NOMO-1 treated with DMSO at 0.1 percent for 48 hours (cell line): Measurements from ENCODE around the gene OR1E1.
"Not testable (repeated sequence)": the region's sequence is repeated elsewhere in the genome, so short reads cannot be mapped to it uniquely, and the experiment has no call there.

Experiments used
- DNase-seq: peaks from one replicate; lab custom pipeline; 2025; ENCODE audit not compliant: unreplicated experiment; lab: John Stamatoyannopoulos, UW

Gene OR1E1

GRCh38 chr17:3398310-3398709 lies at the start of gene OR1E1:
Gene OR1E1, minus strand, starts transcription at chr17:3398410. Its CDS starts 0 bp downstream, at chr17:3398410.
- DNase-seq, result no peak

GRCh38 chr17:3447625-3448024 lies 49.4 kb upstream of the OR1E1 start:
- DNase-seq, result peak; percentile 43

- DNase-seq, result no peak
Measured at GRCh38 chr17:3440451-3440850, 42.2 kb upstream of the OR1E1 start.

GRCh38 chr17:3438368-3438767 lies 40.2 kb upstream of the OR1E1 start:
- no peak for DNase-seq

- DNase-seq, result no peak
Measured at GRCh38 chr17:3433741-3434140, 35.5 kb upstream of the OR1E1 start, which contains the start of gene OR1E2. Gene OR1E2, minus strand, starts transcription at chr17:3433841. Its CDS starts 0 bp downstream, at chr17:3433841.

DNA sequence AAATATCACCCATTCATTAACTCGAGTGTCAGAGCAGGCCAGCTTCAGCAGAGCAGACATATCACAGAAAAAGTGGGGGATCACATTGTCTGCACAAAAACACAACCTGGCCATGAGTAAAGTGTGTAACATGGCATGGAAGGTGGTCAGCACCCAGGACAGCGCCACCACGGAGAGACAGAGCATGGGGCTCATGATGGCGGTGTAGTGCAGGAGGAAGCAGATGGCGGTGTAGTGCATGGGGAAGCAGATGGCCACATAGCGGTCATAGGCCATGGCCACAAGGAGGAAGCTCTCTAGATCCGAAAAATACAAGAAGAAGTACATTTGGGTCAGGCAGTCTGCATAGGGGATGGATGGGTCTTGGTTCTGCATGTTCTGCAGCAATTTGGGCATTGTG lies 35.0 kb upstream of the OR1E1 start:
- peak; percentile 68 for DNase-seq

GRCh38 chr17:3418222-3418621 lies 20.0 kb upstream of the OR1E1 start:
- no peak for DNase-seq

DNA sequence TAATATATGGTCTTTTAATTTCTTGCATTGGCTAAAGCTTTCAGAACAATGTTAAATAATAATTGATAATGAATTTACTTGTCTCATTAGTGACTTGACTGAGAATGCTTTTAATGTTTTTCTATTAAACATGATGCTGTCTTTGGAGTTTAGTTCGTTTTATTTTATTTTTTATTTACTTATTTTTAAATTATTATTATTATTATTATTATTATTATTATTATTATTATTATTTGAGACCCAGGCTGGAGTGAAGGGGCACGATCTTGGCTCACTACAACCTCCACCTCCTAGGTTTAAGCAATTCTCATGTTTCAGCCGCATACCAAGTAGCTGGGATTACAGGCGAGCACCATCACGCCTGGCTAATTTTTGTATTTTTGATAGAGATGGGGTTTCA lies 17.4 kb upstream of the OR1E1 start:
- DNase-seq, result no peak

GRCh38 chr17:3412216-3412615 lies 14.0 kb upstream of the OR1E1 start:
- DNase-seq, result not testable (repeated sequence)

- no peak for DNase-seq
Measured at GRCh38 chr17:3411070-3411469, 12.9 kb upstream of the OR1E1 start, which contains the start of gene OR3A3. Gene OR3A3, plus strand, starts transcription at chr17:3411370.

GRCh38 chr17:3403856-3404255 lies 5.6 kb upstream of the OR1E1 start:
- DNase-seq, result not testable (repeated sequence)

DNA sequence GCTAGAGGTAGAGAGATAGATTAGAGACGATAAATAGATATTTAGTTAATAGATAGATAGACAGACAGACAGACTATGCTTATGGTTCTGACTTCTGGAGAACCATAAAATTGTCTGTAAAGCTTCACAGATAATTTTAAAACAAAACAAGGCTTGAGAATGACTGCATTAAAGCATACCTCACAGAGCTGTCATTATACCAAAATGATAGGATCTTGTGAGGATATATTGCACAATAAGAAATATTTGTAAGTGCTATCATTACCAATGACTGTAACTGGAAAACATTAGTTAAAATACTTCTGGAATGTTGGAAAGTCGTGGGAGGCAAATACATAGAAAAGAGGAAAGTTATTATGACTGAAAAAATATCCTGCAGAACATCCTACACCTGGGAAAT lies 3.6 kb upstream of the OR1E1 start:
- no peak for DNase-seq

- no peak for DNase-seq
Measured at GRCh38 chr17:3400055-3400454, 1.8 kb upstream of the OR1E1 start.

- not testable (repeated sequence) for DNase-seq
Measured at GRCh38 chr17:3397801-3398200, 409 bp downstream of the OR1E1 start.

- DNase-seq, result no peak
Measured at GRCh38 chr17:3389791-3390190, 8.4 kb downstream of the OR1E1 start.

DNA sequence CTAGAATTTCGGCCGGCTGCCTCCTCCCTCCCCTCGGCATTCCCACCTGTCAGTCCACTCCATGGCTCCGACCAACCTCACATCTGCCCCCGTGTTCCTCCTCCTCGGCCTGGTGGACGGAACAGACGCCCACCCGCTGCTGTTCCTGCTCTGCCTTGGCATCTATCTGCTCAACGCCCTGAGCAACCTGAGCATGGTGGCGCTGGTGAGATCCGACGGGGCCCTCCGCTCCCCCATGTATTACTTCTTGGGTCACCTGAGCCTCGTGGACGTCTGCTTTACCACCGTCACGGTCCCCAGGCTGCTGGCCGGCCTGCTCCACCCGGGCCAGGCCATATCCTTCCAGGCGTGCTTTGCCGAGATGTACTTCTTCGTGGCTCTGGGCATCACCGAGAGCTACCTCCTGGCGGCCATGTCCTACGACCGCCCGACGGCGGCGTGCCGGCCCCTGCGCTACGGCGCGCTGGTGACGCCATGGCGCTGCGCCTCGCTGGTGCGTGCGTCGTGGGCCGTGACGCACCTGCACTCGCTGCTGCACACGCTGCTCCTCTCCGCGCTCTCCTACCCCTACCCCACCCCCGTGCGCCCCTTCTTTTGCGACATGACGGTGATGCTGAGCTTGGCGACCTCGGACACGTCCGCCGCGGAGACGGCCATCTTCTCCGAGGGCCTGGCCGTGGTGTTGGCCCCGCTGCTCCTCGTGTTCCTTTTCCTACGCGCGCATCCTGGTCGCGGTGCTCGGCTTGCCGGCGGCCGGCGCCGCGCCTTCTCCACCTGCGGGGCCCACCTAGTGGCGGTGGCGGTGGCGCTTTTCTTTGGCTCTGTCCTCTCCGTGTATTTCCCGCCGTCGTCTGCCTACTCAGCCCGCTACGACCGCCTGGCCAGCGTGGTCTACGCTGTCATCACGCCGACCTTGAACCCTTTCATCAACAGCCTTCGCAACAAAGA lies 12.1 kb downstream of the OR1E1 start, which contains the start of gene OR3A2:
TSS of gene OR3A2 (minus strand) at position 440 of the 948 bp plus-strand sequence.
- DNase-seq, result no peak

GRCh38 chr17:3381957-3382356 lies 16.3 kb downstream of the OR1E1 start:
- no peak for DNase-seq

GRCh38 chr17:3378321-3378720 lies 19.9 kb downstream of the OR1E1 start:
- no peak for DNase-seq

DNA sequence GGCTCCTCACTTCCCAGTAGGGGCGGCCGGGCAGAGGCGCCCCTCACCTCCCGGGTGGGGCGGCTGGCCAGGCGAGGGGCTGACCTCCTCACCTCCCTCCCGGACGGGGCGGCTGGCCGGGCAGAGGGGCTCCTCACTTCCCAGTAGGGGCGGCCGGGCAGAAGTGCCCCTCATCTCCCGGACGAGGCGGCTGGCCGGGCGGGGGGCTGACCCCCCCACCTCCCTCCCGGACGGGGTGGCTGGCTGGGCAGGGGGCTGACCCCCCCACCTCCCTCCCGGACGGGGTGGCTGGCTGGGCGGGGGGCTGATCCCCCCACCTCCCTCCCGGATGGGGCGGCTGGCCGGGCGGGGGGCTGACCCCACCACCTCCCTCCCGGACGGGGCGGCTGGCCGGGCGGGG lies 27.0 kb downstream of the OR1E1 start:
- DNase-seq, result not testable (repeated sequence)
